Cardiac septum (tissue), 1 donor: ENCODE measurements around the gene CYTL1. TPM values are rescaled to one million over a fixed set of nuclear protein-coding genes. Genes with fewer than 3 reads are reported as not detected.

Experiments used
- DNase-seq: peaks from one replicate; pipeline ENCODE4 v3.0.0-alpha.2; 2020; ENCODE audit warnings: low spot score
- intact Hi-C: fragments of 100-400 bp; cut with DNase I; formaldehyde crosslinking; loops from one replicate; pipeline ENCODE4 v1.14.0; 2022
- total RNA-seq: library from RNA; stranded (reverse); fragmentation: NEBNext Ultra II Directional; extraction: Animal tissue kit (Norgen Biotek cat#: 25700); gene quantifications from one replicate; pipeline ENCODE4 v1.2.1, GENCODE V29; 2021
- donor health status: DM: no; HTN: no; CAD: no.

Gene CYTL1
- total RNA-seq, 1 donor from 2014 or later, result not detected

- intact Hi-C loops, result no loop called here
Observed at GRCh38 chr4:4985036-4985435, 34.2 kb downstream of the CYTL1 start.

GRCh38 chr4:4984186-4984585 lies 35.1 kb downstream of the CYTL1 start:
- no peak for DNase-seq
- intact Hi-C loops, result no loop called here

More at GRCh38 chr4:4985036-4985435, 34.2 kb downstream of the CYTL1 start:
- DNase-seq, result no peak

GRCh38 chr4:4981827-4982226 lies 37.4 kb downstream of the CYTL1 start:
- intact Hi-C loops, result no loop called here

GRCh38 chr4:4981427-4981826 lies 37.8 kb downstream of the CYTL1 start:
- DNase-seq, result no peak
- intact Hi-C loops, result no loop called here

More at GRCh38 chr4:4981827-4982226, 37.4 kb downstream of the CYTL1 start:
- no peak for DNase-seq

GRCh38 chr4:4980621-4981230 lies 38.5 kb downstream of the CYTL1 start:
- intact Hi-C loops, result no loop called here
- DNase-seq, result no peak

- intact Hi-C loops, result no loop called here
- no peak for DNase-seq
Observed at GRCh38 chr4:4979971-4980370, 39.3 kb downstream of the CYTL1 start.

- DNase-seq, result no peak
- intact Hi-C loops, result no loop called here
Observed at GRCh38 chr4:4974727-4975126, 44.5 kb downstream of the CYTL1 start.

- no peak for DNase-seq
- intact Hi-C loops, result no loop called here
Observed at GRCh38 chr4:4971796-4972195, 47.5 kb downstream of the CYTL1 start.

- no peak for DNase-seq
Observed at GRCh38 chr4:4969298-4969697, 50.0 kb downstream of the CYTL1 start.

GRCh38 chr4:4968161-4968725 lies 51.0 kb downstream of the CYTL1 start:
- no peak for DNase-seq
- intact Hi-C loops, result no loop called here

More at GRCh38 chr4:4969298-4969697, 50.0 kb downstream of the CYTL1 start:
- intact Hi-C loops, result no loop called here

Other genes with a start within 250 kb of the CYTL1 start
- 5.0 TPM for gene MSX1, start 159.8 kb downstream of the CYTL1 start, total RNA-seq
- gene STK32B, start 32.0 kb upstream of the CYTL1 start, total RNA-seq, result 0.22 TPM